MM.1S (cell line): ENCODE results near the gene ING5.

Source experiments
- DNase-seq: peaks from one replicate; pipeline ENCODE4 v3.0.0-alpha.2; 2015
- H2AFZ ChIP-seq: fragments of 300-600 bp; sonication (generic); 2 replicates; pipeline ENCODE4 v1.6.0; 2016; ENCODE audit warnings: antibody characterized with exemption, low read length
- H3F3A ChIP-seq: fragments of 300-600 bp; sonication (generic); 2 replicates; pipeline ENCODE4 v1.6.1; 2016; ENCODE audit warnings: mild to moderate bottlenecking, antibody characterized with exemption, low read length, moderate library complexity, mixed read lengths; ENCODE audit not compliant: insufficient read depth
- H3K27ac ChIP-seq: fragments of 300-600 bp; sonication (generic); 2 replicates; pipeline ENCODE4 v1.5.1; 2016; ENCODE audit warnings: mild to moderate bottlenecking, low read length
- H3K27me3 ChIP-seq: fragments of 300-600 bp; sonication (generic); replicated peaks from 2 replicates; pipeline ENCODE4 v1.6.0; 2016; ENCODE audit warnings: low read length; ENCODE audit not compliant: insufficient read depth
- H3K36me3 ChIP-seq: fragments of 300-600 bp; sonication (generic); replicated peaks from 2 replicates; pipeline ENCODE4 v1.6.1; 2016; ENCODE audit warnings: mild to moderate bottlenecking, low read length, mixed read lengths; ENCODE audit not compliant: insufficient read depth
- H3K4me1 ChIP-seq: fragments of 300-600 bp; sonication (generic); 2 replicates; pipeline ENCODE4 v1.6.1; 2016; ENCODE audit warnings: low read length, mixed read lengths
- H3K4me2 ChIP-seq: fragments of 300-600 bp; sonication (generic); 2 replicates; pipeline ENCODE4 v1.6.0; 2016; ENCODE audit warnings: low read depth, low read length
- H3K4me3 ChIP-seq: fragments of 300-600 bp; sonication (generic); 2 replicates; pipeline ENCODE4 v1.5.1; 2016; ENCODE audit warnings: low read length, mixed read lengths
- H3K79me2 ChIP-seq: fragments of 300-600 bp; sonication (generic); 2 replicates; pipeline ENCODE4 v1.6.1; 2016; ENCODE audit warnings: mixed run types, low read length, mixed read lengths
- H3K9ac ChIP-seq: fragments of 300-600 bp; sonication (generic); 2 replicates; pipeline ENCODE4 v1.6.1; 2016; ENCODE audit warnings: low read length, mixed read lengths
- H3K9me2 ChIP-seq: fragments of 300-600 bp; sonication (generic); replicated peaks from 2 replicates; pipeline ENCODE4 v1.6.1; 2016; ENCODE audit warnings: mild to moderate bottlenecking, low read length, mixed read lengths; ENCODE audit not compliant: insufficient read depth
- H3K9me3 ChIP-seq: fragments of 300-600 bp; sonication (generic); replicated peaks from 2 replicates; pipeline ENCODE4 v1.6.1; 2016; ENCODE audit warnings: mild to moderate bottlenecking, low read length, mixed read lengths; ENCODE audit not compliant: insufficient read depth
- H4K20me1 ChIP-seq: fragments of 300-600 bp; sonication (generic); 2 replicates; pipeline ENCODE4 v1.6.1; 2016; ENCODE audit warnings: mild to moderate bottlenecking, low read length, moderate library complexity, mixed read lengths; ENCODE audit not compliant: insufficient read depth
- CTCF ChIP-seq: fragments of 300-600 bp; sonication (generic); IDR thresholded peaks from 2 replicates; pipeline ENCODE4 v1.5.1; 2016; ENCODE audit warnings: antibody characterized with exemption, low read length, mixed read lengths
- EZH2 ChIP-seq: fragments of 300-600 bp; sonication (generic); optimal IDR thresholded peaks from 2 replicates; pipeline ENCODE3; 2017; ENCODE audit warnings: low read depth, mild to moderate bottlenecking, antibody characterized with exemption, low read length, mixed read lengths
- EZH2phosphoT487 ChIP-seq: fragments of 300-600 bp; sonication (generic); IDR thresholded peaks from 2 replicates; pipeline ENCODE4 v1.6.1; 2018; ENCODE audit warnings: antibody characterized with exemption, low read length

ING5 gene

GRCh38 chr2:241666627-241667400 lies 35.0 kb upstream of the ING5 start:
- Histone ChIP-seq H3K36me3 (no peaks in the 10 kb centered on the region), H3K9me3 (no peaks in the 10 kb centered on the region), H3K27me3 (no peaks in the 10 kb centered on the region), H3K4me2 (no peak overlapping the region), H3K9ac (no peak overlapping the region), H3K4me3 (no peak overlapping the region), H3F3A (no peaks in the 10 kb centered on the region), H3K4me1 (no peaks in the 10 kb centered on the region), H3K79me2 (no peaks in the 10 kb centered on the region), H3K27ac (no peak overlapping the region), H4K20me1 (no peaks in the 10 kb centered on the region), H3K9me2 (no peaks in the 10 kb centered on the region), H2AFZ (no peak overlapping the region)
- TF ChIP-seq EZH2 (no peak), CTCF (no peak), EZH2phosphoT487 (no peak)
- no peak for DNase-seq

DNA sequence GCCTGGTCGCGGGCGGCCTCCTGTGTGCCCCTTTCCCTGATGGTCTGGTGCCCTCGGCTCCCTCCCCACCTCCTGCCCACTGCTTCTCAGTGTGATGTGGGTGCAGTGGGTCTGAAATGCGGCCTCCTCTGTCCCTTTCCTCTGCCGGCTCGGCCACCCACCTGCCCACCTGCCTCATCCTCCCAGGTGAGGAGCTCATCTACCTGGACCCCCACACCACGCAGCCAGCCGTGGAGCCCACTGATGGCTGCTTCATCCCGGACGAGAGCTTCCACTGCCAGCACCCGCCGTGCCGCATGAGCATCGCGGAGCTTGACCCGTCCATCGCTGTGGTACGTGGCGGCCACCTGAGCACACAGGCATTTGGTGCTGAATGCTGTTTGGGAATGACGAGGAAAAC lies 33.5 kb upstream of the ING5 start:
- Histone ChIP-seq H4K20me1 (no peaks in the 10 kb centered on the region), H2AFZ (no peak overlapping the region), H3K4me3 (no peak overlapping the region), H3K4me2 (no peak overlapping the region), H3K9ac (no peak overlapping the region), H3K36me3 (no peaks in the 10 kb centered on the region), H3K9me2 (no peaks in the 10 kb centered on the region), H3K27me3 (no peaks in the 10 kb centered on the region), H3F3A (no peaks in the 10 kb centered on the region), H3K9me3 (no peaks in the 10 kb centered on the region), H3K79me2 (no peaks in the 10 kb centered on the region), H3K27ac (no peak overlapping the region), H3K4me1 (no peaks in the 10 kb centered on the region)
- TF ChIP-seq EZH2 = no peak
- no peak for TF ChIP-seq CTCF
- TF ChIP-seq EZH2phosphoT487 = no peak
- no peak for DNase-seq

DNA sequence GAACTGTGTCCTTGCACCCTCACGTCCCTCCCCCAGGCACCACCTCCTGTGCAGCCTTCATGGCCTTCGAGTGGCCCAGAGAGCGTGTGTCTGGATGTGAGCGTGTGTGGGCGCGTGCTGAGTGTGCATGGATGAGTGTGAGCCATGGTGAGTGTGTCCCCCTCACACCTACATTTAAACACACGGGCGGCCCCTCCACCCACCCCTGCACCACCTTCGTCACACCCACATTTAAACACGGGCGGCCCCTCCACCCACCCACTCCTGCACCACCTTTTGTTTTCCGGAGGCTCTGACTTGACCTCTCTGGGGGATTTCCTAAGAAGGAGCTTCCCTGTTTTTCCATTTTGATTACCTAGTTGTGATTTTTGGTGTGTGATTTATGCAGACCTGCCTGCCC lies 33.0 kb upstream of the ING5 start:
- Histone ChIP-seq H3K27ac (no peak overlapping the region), H3K9me2 (no peaks in the 10 kb centered on the region), H4K20me1 (no peaks in the 10 kb centered on the region), H3K4me1 (no peaks in the 10 kb centered on the region), H3K4me3 (no peak overlapping the region), H3K4me2 (no peak overlapping the region), H3K27me3 (no peaks in the 10 kb centered on the region), H3K9ac (no peak overlapping the region), H3F3A (no peaks in the 10 kb centered on the region), H3K9me3 (no peaks in the 10 kb centered on the region), H3K79me2 (no peaks in the 10 kb centered on the region), H2AFZ (no peak overlapping the region), H3K36me3 (no peaks in the 10 kb centered on the region)
- DNase-seq = no peak
- no peak for TF ChIP-seq EZH2
- TF ChIP-seq CTCF = no peak
- no peak for TF ChIP-seq EZH2phosphoT487
